Hypothalamus (tissue), 51 donors: Measurements from ENCODE around the gene RAB6A.
"Not testable (repeated sequence)": the region's sequence is repeated elsewhere in the genome, so short reads cannot be mapped to it uniquely, and the experiment has no call there.

Experiments used
- DNase-seq, 51 donors: peaks; one replicate each; lab custom pipeline; 2025; lab: John Stamatoyannopoulos, UW

The RAB6A gene

GRCh38 chr11:73766763-73767162 lies 5.9 kb upstream of the RAB6A start:
- peak in 1 of 51 donors; percentile 27 for DNase-seq

GRCh38 chr11:73762732-73763131 lies 1.9 kb upstream of the RAB6A start:
- DNase-seq: no peak

- no peak for DNase-seq
Observed at GRCh38 chr11:73761403-73761945, 600 bp upstream of the RAB6A start.

GRCh38 chr11:73760135-73760678 lies 667 bp downstream of the RAB6A start:
- DNase-seq: peak in 40 of 51 donors; percentile 18 to 68 (median 38)

DNA sequence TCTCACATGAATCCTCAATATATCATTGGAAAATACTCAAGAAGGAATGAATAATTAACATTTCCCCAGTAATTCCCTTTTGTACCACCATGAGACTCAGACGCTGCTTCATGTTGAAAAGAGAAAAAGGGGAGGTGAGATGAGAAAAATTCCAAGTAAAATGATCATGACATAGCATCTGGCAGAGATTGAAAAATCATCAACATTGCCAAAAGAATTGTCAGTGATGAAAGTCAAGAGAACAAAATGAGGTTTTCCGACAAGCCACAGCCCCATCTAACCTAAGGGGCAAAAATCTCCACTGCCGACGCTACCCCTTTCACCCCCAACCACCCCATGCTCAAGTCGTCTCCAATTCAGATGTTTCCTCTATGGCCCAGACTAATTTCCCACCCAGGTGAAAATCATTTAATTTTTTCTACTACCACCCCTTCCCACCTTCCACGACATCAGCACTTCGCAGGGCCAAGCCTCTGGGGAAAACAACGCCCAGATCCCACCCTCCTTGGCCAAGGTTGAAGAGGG lies 1.2 kb downstream of the RAB6A start:
- peak in 3 of 51 donors; percentile 30 to 55 (median 44) for DNase-seq

DNA sequence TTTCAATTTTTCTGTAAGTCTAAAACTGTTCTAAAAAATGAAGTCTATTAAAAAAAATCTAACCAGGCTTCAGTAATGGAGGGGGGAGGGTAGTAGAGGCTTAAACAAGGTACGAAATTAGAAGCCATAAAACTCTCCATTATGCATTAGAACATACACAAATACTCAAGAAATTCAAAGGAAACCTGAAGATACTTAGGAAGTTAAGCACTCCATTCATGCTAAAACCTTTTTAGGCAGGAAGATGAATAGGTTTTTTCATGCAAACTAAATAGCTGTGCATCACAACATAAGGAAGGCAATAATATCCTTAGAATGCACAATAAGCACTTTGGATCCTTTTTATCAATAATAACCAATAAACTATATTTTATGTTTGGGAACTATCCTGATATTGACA lies 2.4 kb downstream of the RAB6A start:
- no peak for DNase-seq

DNA sequence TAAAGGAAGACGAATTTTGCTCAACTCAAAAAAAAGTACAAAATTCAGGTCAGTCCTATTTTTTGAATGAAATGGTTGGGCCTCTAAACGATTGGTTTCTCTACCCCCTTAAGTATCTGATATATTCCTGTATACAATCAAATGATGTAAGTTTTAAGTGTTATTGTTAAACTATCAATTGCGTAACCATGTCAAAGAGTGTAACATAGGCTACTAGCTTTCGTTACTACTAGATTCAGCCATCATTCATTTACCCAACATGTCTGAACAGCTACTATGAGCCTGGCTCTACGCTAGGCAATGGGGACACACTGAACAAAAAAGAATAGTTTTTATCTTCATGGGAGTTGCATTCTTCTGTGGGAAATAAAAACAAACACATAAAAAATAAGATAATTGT lies 3.3 kb downstream of the RAB6A start:
- DNase-seq: no peak

DNA sequence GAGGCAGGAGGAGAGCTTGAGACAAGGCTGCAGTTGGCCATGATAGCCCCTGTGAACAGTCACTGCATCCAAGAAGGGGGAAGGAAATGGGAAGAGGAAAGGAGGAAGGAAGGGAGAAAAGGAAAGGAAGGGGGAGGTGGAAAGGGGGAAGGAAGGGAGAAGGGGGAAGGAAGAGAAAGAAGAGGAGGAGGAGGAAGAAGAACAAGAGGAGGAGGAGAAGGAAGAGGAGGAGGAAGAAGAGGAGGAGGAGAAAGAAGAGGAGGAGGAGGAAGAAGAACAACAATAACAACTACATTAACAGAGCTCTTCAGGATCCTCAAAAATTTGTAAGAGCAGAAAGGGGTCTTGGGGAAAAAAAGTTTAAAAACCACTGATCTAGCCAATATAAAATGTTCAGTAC lies 5.2 kb downstream of the RAB6A start:
- no peak for DNase-seq

- DNase-seq: no peak
Observed at GRCh38 chr11:73753938-73754337, 6.9 kb downstream of the RAB6A start.

GRCh38 chr11:73752903-73753302 lies 8.0 kb downstream of the RAB6A start:
- no peak for DNase-seq

GRCh38 chr11:73752216-73752867 lies 8.5 kb downstream of the RAB6A start:
- no peak for DNase-seq

GRCh38 chr11:73750862-73751261 lies 10.0 kb downstream of the RAB6A start:
- DNase-seq: not testable (repeated sequence)

DNA sequence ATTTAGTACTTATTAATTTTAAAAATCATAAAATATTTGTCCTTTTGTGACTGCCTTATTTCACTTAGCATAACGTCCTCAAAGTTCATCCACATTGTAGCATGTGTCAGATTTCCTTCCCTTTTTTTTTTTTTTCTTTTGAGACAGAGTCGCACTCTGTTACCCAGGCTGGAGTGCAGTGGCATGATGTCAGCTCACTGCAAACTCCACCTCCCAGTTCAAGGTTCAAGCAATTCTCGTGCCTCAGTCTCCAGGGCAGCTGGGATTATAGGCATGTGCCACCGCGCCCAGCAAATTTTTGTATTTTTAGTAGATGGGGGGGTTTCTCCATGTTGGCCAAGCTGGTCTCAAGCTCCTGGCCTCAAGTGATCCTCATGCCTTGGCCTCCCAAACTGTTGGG lies 10.6 kb downstream of the RAB6A start:
- DNase-seq: no peak

DNA sequence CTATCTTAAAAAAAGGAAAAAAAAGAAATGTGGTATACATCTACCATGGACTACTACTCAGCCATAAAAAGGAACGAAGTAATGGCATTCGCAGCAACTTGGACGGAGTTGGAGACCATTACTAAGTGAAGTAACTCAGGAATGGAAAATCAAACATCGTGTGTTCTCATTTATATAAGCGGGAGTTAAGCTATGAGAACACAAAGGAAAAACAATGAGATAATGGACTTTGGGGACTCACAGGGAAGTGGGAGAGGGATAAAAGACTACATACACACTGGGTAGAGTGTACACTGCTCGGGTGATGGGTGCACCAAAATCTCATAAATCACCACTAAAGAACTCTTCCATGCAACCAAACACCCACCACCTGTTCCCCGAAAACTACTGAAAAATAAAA lies 11.8 kb downstream of the RAB6A start:
- DNase-seq: no peak

DNA sequence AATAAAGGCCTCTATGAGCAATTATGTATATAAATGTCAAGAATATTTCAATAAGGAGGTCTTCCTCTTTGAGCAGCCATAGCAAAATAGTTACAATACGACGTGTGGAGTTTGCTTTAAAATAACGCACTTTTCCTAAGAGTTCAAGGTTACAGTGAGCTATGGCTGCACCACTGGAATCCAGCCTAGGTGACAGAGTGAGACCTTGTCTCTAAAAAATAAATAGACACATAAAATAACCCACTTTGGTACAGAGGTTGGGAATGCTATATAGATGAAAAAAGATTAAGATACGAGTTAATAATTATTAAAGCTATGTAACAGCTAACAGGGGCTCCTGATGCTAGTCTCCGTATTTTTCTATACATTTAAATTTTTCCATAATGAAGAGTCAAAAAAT lies 12.6 kb downstream of the RAB6A start:
- DNase-seq: no peak

- no peak for DNase-seq
Observed at GRCh38 chr11:73747762-73748161, 13.1 kb downstream of the RAB6A start.

DNA sequence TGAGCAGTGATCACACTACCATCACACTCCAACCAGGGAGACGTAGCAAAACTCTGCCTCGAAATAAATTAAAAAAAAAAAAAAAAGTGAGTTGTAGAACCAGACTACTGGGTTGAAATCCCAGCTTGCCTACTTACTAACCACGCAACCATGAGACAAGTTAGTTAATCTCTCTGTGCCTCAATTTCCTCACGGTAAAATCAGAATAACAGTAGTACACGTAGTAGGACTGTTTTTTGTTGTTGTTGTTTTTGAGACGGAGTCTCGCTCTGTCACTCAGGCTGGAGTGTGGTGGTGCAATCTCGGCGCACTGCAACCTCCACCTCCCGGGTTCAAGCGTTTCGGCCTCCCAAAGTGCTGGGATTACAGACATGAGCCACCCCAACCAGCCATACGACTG lies 14.2 kb downstream of the RAB6A start:
- DNase-seq: no peak

- no peak for DNase-seq
Observed at GRCh38 chr11:73743045-73743444, 17.8 kb downstream of the RAB6A start.

GRCh38 chr11:73735959-73736358 lies 24.9 kb downstream of the RAB6A start:
- not testable (repeated sequence) for DNase-seq

- DNase-seq: no peak
Observed at GRCh38 chr11:73734993-73735392, 25.9 kb downstream of the RAB6A start.

DNA sequence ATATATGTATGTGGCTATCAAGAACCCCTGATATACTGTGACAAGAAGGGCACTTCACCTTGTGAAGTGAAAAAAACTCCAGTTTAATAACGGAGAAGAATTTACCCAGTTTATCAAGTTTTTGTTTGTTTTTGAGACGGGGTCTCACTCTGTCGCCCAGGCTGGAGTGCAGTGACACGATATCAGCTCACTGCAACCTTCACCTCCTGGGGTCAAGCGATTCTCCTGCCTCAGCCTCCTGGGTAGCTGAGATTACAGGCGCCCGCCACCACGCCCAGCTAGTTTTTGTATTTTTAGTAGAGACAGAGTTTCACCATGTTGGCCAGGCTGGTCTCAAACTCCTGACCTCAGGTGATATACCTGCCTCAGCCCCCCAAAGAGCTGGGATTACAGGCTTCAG lies 26.9 kb downstream of the RAB6A start:
- DNase-seq: not testable (repeated sequence)

DNA sequence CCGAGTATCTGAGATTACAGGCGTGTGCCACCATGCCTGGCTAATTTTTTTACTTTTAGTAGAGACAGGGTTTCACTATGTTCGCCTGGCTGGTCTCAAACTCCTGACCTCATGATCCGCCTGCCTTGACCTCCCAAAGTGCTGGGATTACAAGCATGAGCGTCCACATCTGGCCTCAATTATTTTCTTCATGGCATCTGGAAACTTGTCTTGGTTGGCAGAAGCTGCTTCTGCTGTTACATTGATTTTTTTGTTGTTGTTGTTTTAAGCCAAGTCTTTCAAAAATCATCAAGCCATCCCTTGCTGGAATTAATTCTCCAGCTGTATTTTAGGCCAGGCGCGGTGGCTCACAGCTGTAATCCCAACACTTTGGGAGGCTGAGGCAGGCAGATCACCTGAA lies 27.9 kb downstream of the RAB6A start:
- DNase-seq: not testable (repeated sequence)
